HepG2 (cell line): Measurements from ENCODE around the gene AMPD2. TPM values are rescaled to one million over a fixed set of nuclear protein-coding genes. Genes with fewer than 3 reads are reported as not detected.

Experiments
- CBX5 ChIP-seq: sonication (generic); formaldehyde crosslinking; IDR thresholded peaks from 2 replicates; pipeline ENCODE4 v1.4.0; 2020; ENCODE audit warnings: missing genetic modification reagents, borderline replicate concordance
- GTF3A ChIP-seq: sonication (generic); formaldehyde crosslinking; conservative IDR thresholded peaks from 2 replicates; pipeline ENCODE4 v1.4.0; 2020; ENCODE audit warnings: mild to moderate bottlenecking, missing genetic modification reagents
- HES4 ChIP-seq: sonication (generic); formaldehyde crosslinking; IDR thresholded peaks from 2 replicates; pipeline ENCODE4 v1.9.0; 2021; ENCODE audit warnings: mild to moderate bottlenecking, missing genetic modification reagents, borderline replicate concordance
- HMG20A ChIP-seq: IDR thresholded peaks from 2 replicates; pipeline ENCODE4 v1.6.1; 2016; ENCODE audit warnings: borderline replicate concordance
- JUNB ChIP-seq: sonication (generic); formaldehyde crosslinking; IDR thresholded peaks from 2 replicates; pipeline ENCODE4 v1.8.0; 2022; ENCODE audit warnings: missing genetic modification reagents, mild to moderate bottlenecking, borderline replicate concordance
- MNT ChIP-seq: fragments of 450-650 bp; IDR thresholded peaks from 2 replicates; pipeline ENCODE4 v1.6.1; 2016
- MXD1 ChIP-seq: sonication (generic); formaldehyde crosslinking; IDR thresholded peaks from 2 replicates; pipeline ENCODE4 v1.4.0; 2020; ENCODE audit warnings: mild to moderate bottlenecking, missing genetic modification reagents
- NFIB ChIP-seq: sonication (generic); formaldehyde crosslinking; IDR thresholded peaks from 2 replicates; pipeline ENCODE4 v1.9.0; 2021; ENCODE audit warnings: missing genetic modification reagents, mild to moderate bottlenecking, borderline replicate concordance
- NR2F2 ChIP-seq: IDR thresholded peaks from 2 replicates; pipeline ENCODE4 v1.6.1; 2012; ENCODE audit warnings: low read depth, inconsistent platforms, borderline replicate concordance
- NR2F6 ChIP-seq, 2 experiments: IDR thresholded peaks; 2 replicates each; pipeline ENCODE4 v1.6.1; 2016; ENCODE audit warnings: antibody characterized with exemption in 1 of 2, mild to moderate bottlenecking in 1 of 2
- RERE ChIP-seq: IDR thresholded peaks from 2 replicates; pipeline ENCODE4 v1.6.1; 2016; ENCODE audit warnings: low read depth, missing genetic modification reagents, missing compliant biosample characterization
- RFX1 ChIP-seq: fragments of 450-650 bp; IDR thresholded peaks from 2 replicates; pipeline ENCODE4 v1.6.1; 2017
- SRSF4 ChIP-seq: fragments of 200-400 bp; formaldehyde crosslinking; IDR thresholded peaks from one replicate; pipeline ENCODE4 v1.6.1; 2018; ENCODE audit warnings: mild to moderate bottlenecking, low read depth, low read length, moderate library complexity; ENCODE audit not compliant: poor library complexity, severe bottlenecking
- U2AF1 ChIP-seq: fragments of 200-400 bp; formaldehyde crosslinking; optimal IDR thresholded peaks from 2 replicates; pipeline ENCODE3; 2017; ENCODE audit warnings: mild to moderate bottlenecking, low read depth, low read length
- ZNF124 ChIP-seq: sonication (generic); formaldehyde crosslinking; IDR thresholded peaks from 2 replicates; pipeline ENCODE4 v1.4.0; 2020; ENCODE audit warnings: missing genetic modification reagents
- ZNF253 ChIP-seq: sonication (generic); formaldehyde crosslinking; IDR thresholded peaks from 2 replicates; pipeline ENCODE4 v1.8.0; 2022; ENCODE audit warnings: mild to moderate bottlenecking, missing genetic modification reagents, borderline replicate concordance
- ZNF354B ChIP-seq: sonication (generic); formaldehyde crosslinking; IDR thresholded peaks from 2 replicates; pipeline ENCODE4 v1.8.0; 2022; ENCODE audit warnings: mild to moderate bottlenecking, missing genetic modification reagents
- ZNF678 ChIP-seq: sonication (generic); formaldehyde crosslinking; IDR thresholded peaks from 2 replicates; pipeline ENCODE4 v1.4.0; 2020; ENCODE audit warnings: mild to moderate bottlenecking, missing genetic modification reagents
- ZNF850 ChIP-seq: sonication (generic); formaldehyde crosslinking; conservative IDR thresholded peaks from 2 replicates; pipeline ENCODE4 v1.9.0; 2021; ENCODE audit warnings: mild to moderate bottlenecking, missing genetic modification reagents
- polyA plus RNA-seq, 8 experiments: library from polyadenylated mRNA; depleted of rRNA in 3 of 8; stranded (reverse) in 7 of 8; unstranded in 1 of 8; fragments of >200 nt; fragmentation: Illumina TruSeq in 4 of 8; extraction: Trizol in 4 of 8; gene quantifications; 2 replicates each; pipeline versions ENCODE4 v1.2.1 to v1.2.3, GENCODE V29; 2011 to 2016; ENCODE audit warnings: low read depth in 4 of 8, missing spikeins in 1 of 8, mixed read lengths in 1 of 8; ENCODE audit not compliant: insufficient read depth in 1 of 8
- total RNA-seq, 5 experiments: library from RNA; depleted of rRNA; stranded (reverse); fragments of >200 nt; fragmentation: Illumina TruSeq; extraction: Trizol; gene quantifications; 2 replicates each; pipeline ENCODE4 v1.2.3, GENCODE V29; 2016; ENCODE audit warnings: low read depth in 1 of 5
- TF ChIP-seq, protein P1 (sequence below): IDR thresholded peaks from 2 replicates; pipeline ENCODE4 v1.6.1; 2016; ENCODE audit warnings: control low read depth
- TF ChIP-seq, protein P2 (sequence below): sonication (generic); formaldehyde crosslinking; conservative IDR thresholded peaks from 2 replicates; pipeline ENCODE4 v1.4.0; 2020; ENCODE audit warnings: missing genetic modification reagents

Gene AMPD2
- total and polyA plus RNA-seq, 2 of the 13 experiments (the other 11 are each of a cell fraction or from before 2014, with no cell fraction given) = 62.3 to 82.0 TPM

DNA sequence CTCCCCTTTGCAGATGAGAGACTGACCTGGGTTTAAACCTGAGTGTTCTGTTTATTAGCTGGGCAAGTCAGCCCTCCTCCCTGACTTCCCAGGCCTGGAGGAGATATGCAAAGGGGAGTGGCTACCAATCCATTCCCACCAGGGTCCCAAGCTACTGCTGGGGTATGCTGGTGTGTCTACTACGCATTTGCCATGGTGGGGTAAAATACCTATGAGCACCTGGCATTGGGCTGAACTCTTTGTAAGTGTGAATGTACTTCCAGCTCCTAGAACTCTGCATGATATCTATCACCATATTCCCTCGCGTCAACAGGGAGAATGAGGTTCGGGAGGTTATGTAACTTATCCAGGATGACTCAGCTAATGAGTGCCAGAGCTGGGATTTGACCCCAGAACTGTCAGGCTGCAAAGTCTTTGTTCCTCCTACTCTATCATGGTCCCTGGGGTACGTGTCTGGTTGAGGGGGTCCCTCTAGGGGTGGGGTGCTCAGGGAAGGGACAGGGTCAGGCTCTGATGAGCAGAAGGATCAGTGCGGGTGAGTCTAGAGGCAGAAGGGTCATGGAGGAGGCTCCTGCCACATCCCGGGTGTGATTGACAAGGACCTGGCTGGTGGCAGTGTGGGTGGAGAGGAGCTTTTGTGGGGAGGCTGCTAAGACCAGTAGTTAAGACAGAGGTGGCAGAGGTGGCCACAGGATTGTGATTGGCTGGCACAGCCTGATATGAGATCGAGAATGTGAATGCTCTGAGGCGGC, 16.7 kb downstream of the AMPD2 start (continued):
- TF ChIP-seq, protein P1, sequence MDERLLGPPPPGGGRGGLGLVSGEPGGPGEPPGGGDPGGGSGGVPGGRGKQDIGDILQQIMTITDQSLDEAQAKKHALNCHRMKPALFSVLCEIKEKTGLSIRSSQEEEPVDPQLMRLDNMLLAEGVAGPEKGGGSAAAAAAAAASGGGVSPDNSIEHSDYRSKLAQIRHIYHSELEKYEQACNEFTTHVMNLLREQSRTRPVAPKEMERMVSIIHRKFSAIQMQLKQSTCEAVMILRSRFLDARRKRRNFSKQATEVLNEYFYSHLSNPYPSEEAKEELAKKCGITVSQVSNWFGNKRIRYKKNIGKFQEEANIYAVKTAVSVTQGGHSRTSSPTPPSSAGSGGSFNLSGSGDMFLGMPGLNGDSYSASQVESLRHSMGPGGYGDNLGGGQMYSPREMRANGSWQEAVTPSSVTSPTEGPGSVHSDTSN (CRISPR knock-in tag) = no peak
- TF ChIP-seq, protein P2, sequence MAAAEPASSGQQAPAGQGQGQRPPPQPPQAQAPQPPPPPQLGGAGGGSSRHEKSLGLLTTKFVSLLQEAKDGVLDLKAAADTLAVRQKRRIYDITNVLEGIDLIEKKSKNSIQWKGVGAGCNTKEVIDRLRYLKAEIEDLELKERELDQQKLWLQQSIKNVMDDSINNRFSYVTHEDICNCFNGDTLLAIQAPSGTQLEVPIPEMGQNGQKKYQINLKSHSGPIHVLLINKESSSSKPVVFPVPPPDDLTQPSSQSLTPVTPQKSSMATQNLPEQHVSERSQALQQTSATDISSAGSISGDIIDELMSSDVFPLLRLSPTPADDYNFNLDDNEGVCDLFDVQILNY (CRISPR knock-in tag) = no peak
- TF ChIP-seq ZNF253 (CRISPR knock-in tag) (no peak), CBX5 (CRISPR knock-in tag) (no peak), MNT (no peak), HMG20A (CRISPR knock-in tag) (no peak), HES4 (CRISPR knock-in tag) (no peak), GTF3A (CRISPR knock-in tag) (no peak), SRSF4 (no peak), MXD1 (no peak), ZNF678 (CRISPR knock-in tag) (no peak), ZNF850 (CRISPR knock-in tag) (no peak), NR2F6 (IDR thresholded peaks at IDR 0.05) (0 out of 2 replicates have a peak, but pooled peaks have one; percentile 20), NR2F6 (CRISPR knock-in tag; IDR thresholded peaks at IDR 0.05) (peak; percentile 42; the same call in 1 of the 2 replicates), U2AF1 (no peak), RERE (CRISPR knock-in tag) (no peak), ZNF354B (no peak), JUNB (peak; percentile 58; the same call in 1 of the 2 replicates), ZNF124 (no peak), NFIB (no peak), NR2F2 (no peak), RFX1 (no peak)
